ENCODE data around the gene KDM2A. TPM values are rescaled to one million over a fixed set of nuclear protein-coding genes. Genes with fewer than 3 reads are reported as not detected.

Gene KDM2A
- total RNA-seq, 1 experiment from 2014 or later = 50.4 TPM

- H3K79me2 ChIP-seq (ENCODE audit: insufficient read depth, low read length) = peaks cover 25% of the 10 kb centered on the region
- no peaks in the 10 kb centered on the region for H3K9me3 ChIP-seq (ENCODE audit: control insufficient read depth in 1 of 2, insufficient read depth in 1 of 2, low read depth in 1 of 2, low read length in 2 of 2)
- TF ChIP-seq POLR2AphosphoS5 (IDR thresholded peaks at IDR 0.05; ENCODE audit: low read depth, low read length) (no peak), MAX (IDR thresholded peaks at IDR 0.05) (no peak), FOSL1 (IDR thresholded peaks at IDR 0.05; ENCODE audit: low read depth) (no peak), EZH2 (IDR thresholded peaks at IDR 0.05) (no peak), CEBPB (IDR thresholded peaks at IDR 0.05; ENCODE audit: low read depth) (no peak), ZNF274 (IDR thresholded peaks at IDR 0.05; ENCODE audit: low read depth, low read length) (no peak), JUND (IDR thresholded peaks at IDR 0.05) (no peak), RAD21 (IDR thresholded peaks at IDR 0.05; ENCODE audit: low read depth) (no peak)
- ChIA-PET POLR2A (no interaction called here), RAD21 (ENCODE audit: low non-redundant PET in 1 of 2, low total read pairs in 2 of 2, uncharacterized antibody in 2 of 2, unreplicated experiment in 2 of 2) (interaction anchor here in 1 of 2 experiments (0.6 kb wide), 1 partner anchor 22 kb away, joined by 3 read pairs; the partner anchor contains the start of gene SSH3), CTCF (no interaction called here)
- H2AFZ ChIP-seq (ENCODE audit: low read depth, low read length, poor library complexity, severe bottlenecking) = no peak overlapping the region
- H3K4me3 ChIP-seq (replicated peaks in 1 of 2; ENCODE audit: low read depth in 1 of 2, low read length in 2 of 2) = no peak overlapping the region
- H3K27ac ChIP-seq (ENCODE audit: low read depth, low read length) = no peak overlapping the region
- H3K36me3 ChIP-seq (ENCODE audit: control insufficient read depth in 1 of 2, insufficient read depth in 2 of 2, low read length in 2 of 2) = peaks cover 27 to 49% of the 10 kb centered on the region in 2 experiments
- no peaks in the 10 kb centered on the region for H3K9me2 ChIP-seq (ENCODE audit: insufficient read depth)
- H3K27me3 ChIP-seq (ENCODE audit: insufficient read depth, low read length) = no peaks in the 10 kb centered on the region
- H3K4me2 ChIP-seq (ENCODE audit: low read length) = no peak overlapping the region
- H3K4me1 ChIP-seq (ENCODE audit: control insufficient read depth in 1 of 2, insufficient read depth in 2 of 2, low read length in 2 of 2) = peaks cover 4 to 19% of the 10 kb centered on the region in 2 experiments
- no peaks in the 10 kb centered on the region for H4K20me1 ChIP-seq (ENCODE audit: insufficient read depth)
- no TSS peak for BruUV-seq (replicated peaks)
- intact Hi-C loops (cut with micrococcal nuclease) = no loop called here
- DNase-seq (ENCODE audit: low read depth, low spot score) = no peak
- ATAC-seq = no peak
- no peak overlapping the region for H3K9ac ChIP-seq (ENCODE audit: low read length)
Observed at GRCh38 chr11:67280788-67281551, 161.9 kb downstream of the KDM2A start.

- Histone ChIP-seq H2AFZ (ENCODE audit: low read depth, low read length, poor library complexity, severe bottlenecking) (no peak overlapping the region), H3K4me3 (replicated peaks in 1 of 2; ENCODE audit: low read depth in 1 of 2, low read length in 2 of 2) (no peak overlapping the region), H3K4me1 (ENCODE audit: control insufficient read depth in 1 of 2, insufficient read depth in 2 of 2, low read length in 2 of 2) (peaks cover 4 to 12% of the 10 kb centered on the region in 2 experiments), H3K79me2 (ENCODE audit: insufficient read depth, low read length) (peaks cover 18% of the 10 kb centered on the region), H3K9me2 (ENCODE audit: insufficient read depth) (no peaks in the 10 kb centered on the region), H3K36me3 (ENCODE audit: control insufficient read depth in 1 of 2, insufficient read depth in 2 of 2, low read length in 2 of 2) (peaks cover 27 to 49% of the 10 kb centered on the region in 2 experiments), H4K20me1 (ENCODE audit: insufficient read depth) (no peaks in the 10 kb centered on the region), H3K9ac (ENCODE audit: low read length) (no peak overlapping the region), H3K9me3 (ENCODE audit: control insufficient read depth in 1 of 2, insufficient read depth in 1 of 2, low read depth in 1 of 2, low read length in 2 of 2) (no peaks in the 10 kb centered on the region), H3K27me3 (ENCODE audit: insufficient read depth, low read length) (no peaks in the 10 kb centered on the region), H3K27ac (ENCODE audit: low read depth, low read length) (no peak overlapping the region), H3K4me2 (ENCODE audit: low read length) (no peak overlapping the region)
- intact Hi-C loops (cut with micrococcal nuclease) = no loop called here
- BruUV-seq (replicated peaks) = no TSS peak
- RAD21 ChIA-PET (ENCODE audit: low non-redundant PET in 1 of 2, low total read pairs in 2 of 2, uncharacterized antibody in 2 of 2, unreplicated experiment in 2 of 2) = interaction anchor here in 1 of 2 experiments (0.6 kb wide), 1 partner anchor 22 kb away, joined by 3 read pairs; the partner anchor contains the start of gene SSH3
- POLR2A ChIA-PET = interaction anchor here (0.6 kb wide), 1 partner anchor 100 kb away, joined by 3 read pairs; no protein-coding TSS in a partner anchor
- ATAC-seq (no peak), DNase-seq (ENCODE audit: low read depth, low spot score) (no peak)
- CTCF ChIA-PET = no interaction called here
- TF ChIP-seq JUND (IDR thresholded peaks at IDR 0.05) (no peak), SIN3A (IDR thresholded peaks at IDR 0.05; ENCODE audit: low read depth) (no peak), FOSL1 (IDR thresholded peaks at IDR 0.05; ENCODE audit: low read depth) (no peak), MAX (IDR thresholded peaks at IDR 0.05) (no peak), REST (IDR thresholded peaks at IDR 0.05; ENCODE audit: low read depth) (no peak), CTCF (IDR thresholded peaks at IDR 0.05 in 2 of 3, conservative IDR thresholded peaks at IDR 0.05 in 1 of 3; ENCODE audit: borderline replicate concordance in 1 of 3, insufficient read depth in 1 of 3, low read depth in 2 of 3, low read length in 2 of 3) (no peak), RAD21 (IDR thresholded peaks at IDR 0.05; ENCODE audit: low read depth) (no peak), CBX3 (IDR thresholded peaks at IDR 0.05; ENCODE audit: low read depth) (no peak), POLR2AphosphoS5 (IDR thresholded peaks at IDR 0.05; ENCODE audit: low read depth, low read length) (no peak)
Observed at GRCh38 chr11:67281552-67282150, 162.6 kb downstream of the KDM2A start.

Data from HCT116 (cell line).